SKM-1 treated with dmso at 0.1 percent for 144 hours (cell line): ENCODE results near the gene MRPL20.
"Not testable (repeated sequence)": the region's sequence is repeated elsewhere in the genome, so short reads cannot be mapped to it uniquely, and the experiment has no call there.

Source experiments
- DNase-seq: peaks from one replicate; lab custom pipeline; 2025; ENCODE audit not compliant: unreplicated experiment; lab: John Stamatoyannopoulos, UW

The MRPL20 gene

GRCh38 chr1:1406821-1407635 lies at the start of gene MRPL20:
TSS of gene MRPL20 (minus strand) at chr1:1407293. CDS start at chr1:1407217, 76 bp downstream.
- peak; percentile 84 for DNase-seq

DNA sequence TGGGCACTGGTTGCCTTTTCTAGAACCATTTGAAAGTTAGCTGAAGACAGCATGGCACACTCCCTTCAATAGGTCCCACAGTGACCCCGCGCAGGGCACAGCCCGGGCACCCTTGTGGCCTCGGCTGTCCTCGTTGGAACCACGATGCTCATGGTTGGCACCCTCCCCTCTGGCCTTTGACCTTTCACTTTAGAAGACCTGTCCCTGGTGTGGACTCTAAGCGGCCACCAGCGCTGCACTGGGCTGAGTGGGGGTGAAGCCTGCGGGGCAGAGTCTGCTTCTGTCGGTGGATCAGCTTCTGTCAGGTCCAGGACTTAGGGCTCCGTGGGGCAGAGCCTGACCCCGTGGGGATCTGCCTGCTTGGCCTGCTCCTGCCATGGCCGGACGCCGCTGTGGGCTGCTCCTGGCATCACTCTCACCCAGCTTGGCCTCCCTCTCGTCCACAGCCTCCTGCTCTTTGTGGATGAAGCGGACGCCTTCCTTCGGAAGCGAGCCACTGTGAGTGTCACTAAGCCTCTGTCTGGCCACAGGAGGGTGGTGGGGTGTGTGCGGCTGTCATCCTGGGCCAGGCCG lies 49.7 kb upstream of the MRPL20 start:
- not testable (repeated sequence) for DNase-seq

DNA sequence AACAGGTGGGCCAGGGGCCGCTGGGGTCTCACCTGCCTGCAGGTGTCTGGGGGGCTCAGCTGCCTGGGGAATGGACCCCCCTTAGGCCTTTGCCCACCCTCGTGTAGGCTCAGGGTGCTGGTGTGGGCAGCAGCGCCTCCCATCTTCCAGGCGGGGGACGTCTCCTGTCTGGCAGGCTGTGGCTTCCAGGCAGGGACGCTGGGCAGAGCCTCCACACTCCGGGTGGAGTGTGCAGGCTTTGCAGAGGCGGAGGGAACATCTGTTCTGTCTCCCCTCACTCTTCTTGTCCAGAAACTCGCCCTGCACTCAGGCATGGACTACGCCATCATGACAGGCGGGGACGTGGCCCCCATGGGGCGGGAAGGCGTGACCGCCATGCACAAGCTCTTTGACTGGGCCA lies 48.8 kb upstream of the MRPL20 start:
- not testable (repeated sequence) for DNase-seq

- DNase-seq = no peak
These were observed 48.3 kb upstream of the MRPL20 start for GRCh38 chr1:1455366-1455884.

GRCh38 chr1:1454286-1455056 lies 47.4 kb upstream of the MRPL20 start:
- not testable (repeated sequence) for DNase-seq

- DNase-seq = no peak
These were observed 45.8 kb upstream of the MRPL20 start for GRCh38 chr1:1452882-1453281.

DNA sequence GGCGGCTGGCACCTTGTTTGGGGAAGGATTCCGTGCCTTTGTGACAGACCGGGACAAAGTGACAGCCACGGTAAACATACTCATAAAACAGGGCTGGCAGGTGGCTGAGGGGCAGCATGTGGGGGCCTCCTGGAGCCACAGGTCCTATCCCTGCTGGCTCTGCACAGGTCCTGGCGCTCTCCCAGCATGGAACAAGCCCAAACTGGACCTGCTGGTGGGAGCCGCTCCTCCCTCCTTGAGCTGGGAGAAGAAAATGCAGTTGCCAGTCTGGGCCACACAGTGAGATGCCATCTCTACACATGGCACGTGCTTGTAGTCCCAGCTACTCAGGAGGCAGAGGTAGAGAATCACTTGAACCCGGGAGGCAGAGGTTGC lies 45.3 kb upstream of the MRPL20 start:
- DNase-seq = not testable (repeated sequence)

DNA sequence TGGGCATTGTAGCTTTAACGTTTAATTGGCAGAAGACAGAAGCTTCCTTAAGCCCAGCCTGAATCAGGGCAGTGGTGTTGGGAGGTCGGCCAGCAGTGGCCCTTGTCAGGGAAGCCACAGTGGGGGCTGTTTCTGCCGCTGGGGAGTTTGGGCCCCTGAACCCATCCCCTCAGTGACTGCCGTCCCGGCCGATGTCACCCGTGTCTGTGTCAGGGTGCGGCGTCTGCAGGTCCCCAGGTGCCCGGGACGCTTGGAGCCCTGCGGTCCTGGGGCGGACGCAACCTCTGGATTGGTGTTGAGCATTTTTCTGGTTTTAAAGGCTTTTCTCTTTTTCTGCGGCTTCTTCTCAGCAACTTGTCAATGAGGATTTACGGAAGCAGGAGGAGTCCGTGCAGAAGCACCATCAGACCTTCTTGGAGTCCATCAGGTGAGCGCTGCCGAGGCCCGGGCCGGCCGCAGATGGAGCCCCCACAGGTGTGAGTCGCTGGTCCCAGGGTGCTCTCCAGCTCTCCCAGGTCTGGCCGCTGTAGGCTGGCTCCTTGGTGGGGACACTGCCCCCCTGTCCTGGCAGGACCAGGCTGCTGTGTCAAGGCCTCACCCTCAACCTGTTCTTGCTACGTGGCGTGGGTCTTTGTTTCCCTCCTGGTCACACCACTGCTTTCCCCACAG lies 44.7 kb upstream of the MRPL20 start:
- DNase-seq = no peak

DNA sequence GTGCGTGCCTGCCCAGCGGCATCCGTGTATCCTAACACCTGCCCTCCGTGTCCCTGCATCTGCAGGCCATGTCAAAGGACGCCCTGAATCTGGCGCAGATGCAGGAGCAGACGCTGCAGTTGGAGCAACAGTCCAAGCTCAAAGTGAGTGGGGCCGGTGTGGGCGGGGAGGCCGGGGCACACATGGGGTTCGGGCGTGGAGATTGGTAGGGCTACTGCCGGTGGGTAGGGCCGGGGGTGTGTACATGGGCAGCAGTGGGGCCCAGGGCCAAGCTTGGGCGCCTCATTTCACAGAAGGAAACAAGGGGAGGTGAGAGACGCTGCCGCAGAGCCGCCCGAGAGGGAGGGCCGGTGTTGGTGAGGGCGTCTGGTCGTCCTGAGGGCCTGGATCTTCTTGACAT lies 43.5 kb upstream of the MRPL20 start:
- DNase-seq = not testable (repeated sequence)

GRCh38 chr1:1449099-1449739 lies 42.1 kb upstream of the MRPL20 start, which contains the start of gene ATAD3C:
TSS of gene ATAD3C (plus strand) at chr1:1449689. CDS start at chr1:1450684, 995 bp downstream.
- DNase-seq = no peak

DNA sequence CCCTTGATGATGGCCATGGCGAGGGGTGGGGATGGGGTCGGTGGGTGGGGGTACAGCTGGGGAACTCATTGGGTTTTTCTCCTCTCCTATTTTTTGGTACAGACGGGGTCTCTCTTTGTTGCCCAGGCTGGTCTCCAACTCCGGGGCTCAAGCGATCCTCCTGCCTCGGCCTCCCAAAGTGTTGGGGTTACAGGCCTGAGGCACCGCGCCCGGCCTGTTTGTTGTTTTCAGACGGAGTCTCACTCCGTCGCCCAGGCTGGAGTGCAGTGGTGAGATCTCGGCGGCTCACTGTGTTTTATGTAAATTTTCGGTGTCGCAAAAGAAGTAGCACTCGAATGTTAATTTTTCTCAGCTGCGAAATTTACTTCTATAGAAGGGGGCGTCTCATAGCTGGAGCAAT lies 39.5 kb upstream of the MRPL20 start:
- DNase-seq = not testable (repeated sequence)

- no peak for DNase-seq
These were observed 35.1 kb upstream of the MRPL20 start for GRCh38 chr1:1442069-1442770.

DNA sequence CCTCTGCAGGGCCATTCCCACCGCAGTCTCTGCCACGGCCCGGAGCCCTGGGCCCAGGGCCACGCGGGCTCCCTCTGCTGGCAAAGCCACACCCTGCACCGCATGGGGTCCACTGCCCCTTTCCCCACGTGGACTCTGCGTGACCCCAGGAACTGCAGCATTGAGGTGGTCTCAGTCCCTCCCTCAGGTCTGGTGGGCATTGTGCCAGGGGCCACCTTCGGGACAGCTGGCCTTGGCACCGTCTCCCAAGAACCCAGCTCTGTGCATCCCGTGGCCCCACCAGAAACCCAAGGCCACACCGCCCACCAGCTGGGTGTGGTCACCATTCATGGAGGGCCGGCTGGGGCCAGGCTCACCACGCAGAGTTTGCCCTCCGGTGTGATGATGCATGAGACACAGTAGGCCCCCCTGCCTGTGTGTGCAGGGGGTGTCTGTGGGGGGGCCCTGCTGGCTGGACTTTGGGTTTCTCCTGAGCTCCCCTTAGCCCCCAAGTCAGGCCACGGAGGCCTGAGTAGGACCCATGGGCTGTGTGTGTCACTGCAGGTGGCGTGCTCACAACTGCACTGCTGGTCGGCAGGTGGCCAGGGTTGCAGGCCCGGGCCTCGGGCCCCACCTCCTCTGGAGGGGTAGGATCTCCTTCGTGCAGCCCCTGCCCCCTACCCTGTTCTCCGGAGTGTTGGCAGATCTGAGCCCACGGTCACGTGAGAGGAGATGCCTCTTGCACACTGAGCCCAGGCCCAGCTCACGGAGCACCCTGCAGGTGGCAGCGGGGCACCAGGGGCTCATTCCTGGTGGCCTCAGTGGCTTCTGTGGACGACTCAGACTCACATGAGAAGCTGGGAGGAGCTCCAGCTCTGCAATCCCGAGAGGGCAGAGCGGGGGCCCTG lies 34.2 kb upstream of the MRPL20 start:
- peak; percentile 19 for DNase-seq

GRCh38 chr1:1440262-1441001 lies 33.3 kb upstream of the MRPL20 start:
- DNase-seq = no peak

DNA sequence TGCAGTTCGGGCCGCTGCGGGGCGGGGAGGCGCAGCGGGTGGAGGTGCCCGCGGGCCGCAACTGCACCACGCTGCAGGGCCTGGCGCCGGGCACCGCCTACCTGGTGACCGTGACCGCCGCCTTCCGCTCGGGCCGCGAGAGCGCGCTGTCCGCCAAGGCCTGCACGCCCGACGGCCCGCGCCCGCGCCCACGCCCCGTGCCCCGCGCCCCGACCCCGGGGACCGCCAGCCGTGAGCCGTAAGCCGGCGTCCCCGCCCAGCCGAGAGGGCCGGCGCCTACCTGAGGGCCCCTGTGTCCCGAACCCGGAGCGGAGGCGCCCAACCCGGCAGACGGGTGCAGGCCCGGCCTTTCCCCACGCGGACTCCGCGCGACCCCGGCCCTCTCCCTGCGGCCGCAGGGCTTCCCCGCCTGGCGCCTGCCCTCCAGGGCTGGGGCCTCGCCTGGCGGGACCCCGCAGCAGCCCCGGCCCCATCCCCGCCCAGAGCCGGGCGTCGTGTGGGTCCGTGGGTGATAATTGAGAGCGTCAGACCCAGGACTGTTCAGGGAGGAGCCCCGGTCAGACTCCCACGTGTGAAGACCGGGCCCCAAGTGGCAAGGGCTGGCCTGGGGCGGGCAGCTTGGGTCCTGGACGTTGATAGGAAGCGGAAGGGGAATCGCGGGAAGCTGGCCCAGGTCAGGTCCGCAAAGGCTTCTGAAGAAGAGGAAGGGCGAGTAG lies 32.6 kb upstream of the MRPL20 start:
- DNase-seq = no peak

- no peak for DNase-seq
These were observed 31.7 kb upstream of the MRPL20 start for GRCh38 chr1:1438531-1439381.
